ENCODE results near the gene RAD21L1. TPM values are rescaled to one million over a fixed set of nuclear protein-coding genes. Genes with fewer than 3 reads are reported as not detected.

The RAD21L1 gene
- total and polyA plus RNA-seq, 2 donors (not counting 3 experiments of a cell fraction or from before 2014, with no cell fraction given) = 0.06 TPM; not detected in 1

GRCh38 chr20:1287306-1287705, 61.5 kb downstream of the RAD21L1 start:
- dilution Hi-C loops (cut with MboI; ENCODE audit: extremely low pct_ligation_motif_present, low sequenced_read_pairs) = no loop called here
- Histone ChIP-seq H3K79me2 (ENCODE audit: control insufficient read depth, insufficient read depth, low read length) (no peaks in the 10 kb centered on the region), H3K27me3 (ENCODE audit: control insufficient read depth in 2 of 2, insufficient read depth in 2 of 2, low read length in 2 of 2) (no peaks in the 10 kb centered on the region), H3K27ac (ENCODE audit: insufficient read depth, low read depth, low read length) (no peak overlapping the region), H3K9ac (replicated peaks; ENCODE audit: extremely low read depth, insufficient read depth, low read length) (no peak overlapping the region), H2AFZ (ENCODE audit: low read depth, low read length) (no peak overlapping the region), H3K9me1 (replicated peaks; ENCODE audit: control insufficient read depth, extremely low read depth, insufficient read depth, low read length) (no peaks in the 10 kb centered on the region), H3K4me3 (replicated peaks in 1 of 3; ENCODE audit: insufficient read depth in 1 of 3, low read depth in 1 of 3, low read length in 3 of 3) (no peak overlapping the region), H3K9me3 (replicated peaks; ENCODE audit: control insufficient read depth, insufficient read depth, low read length) (no peaks in the 10 kb centered on the region), H3K4me2 (ENCODE audit: insufficient read depth, low read length) (no peak overlapping the region), H3K4me1 (ENCODE audit: control insufficient read depth, extremely low read depth, insufficient read depth, low read length) (no peaks in the 10 kb centered on the region), H3K36me3 (ENCODE audit: control insufficient read depth in 2 of 2, extremely low read depth in 1 of 2, insufficient read depth in 2 of 2, low read length in 2 of 2) (no peaks in the 10 kb centered on the region), H4K20me1 (replicated peaks; ENCODE audit: control insufficient read depth, extremely low read depth, insufficient read depth, low read length) (no peaks in the 10 kb centered on the region)
- intact Hi-C loops (cut with micrococcal nuclease) = no loop called here
- TF ChIP-seq CTCF (IDR thresholded peaks at IDR 0.05; ENCODE audit: extremely low read depth in 1 of 2, insufficient read depth in 1 of 2, low read depth in 1 of 2, low read length in 2 of 2) (no peak), EZH2 (IDR thresholded peaks at IDR 0.05; ENCODE audit: borderline replicate concordance, low read depth, low read length, severe bottlenecking) (no peak), MYC (IDR thresholded peaks at IDR 0.05; ENCODE audit: low read depth, low read length) (no peak), FOS (IDR thresholded peaks at IDR 0.05; ENCODE audit: borderline replicate concordance, insufficient read depth, low read length) (no peak), POLR2A (IDR thresholded peaks at IDR 0.05; ENCODE audit: low read depth, low read length) (no peak), GATA2 (IDR thresholded peaks at IDR 0.05; ENCODE audit: insufficient read depth, insufficient read length, low read depth, low read length) (no peak), POLR2AphosphoS5 (IDR thresholded peaks at IDR 0.05; ENCODE audit: insufficient read depth, low read depth, low read length) (no peak), MAX (IDR thresholded peaks at IDR 0.05; ENCODE audit: insufficient read depth, insufficient read length) (no peak), JUN (IDR thresholded peaks at IDR 0.05; ENCODE audit: borderline replicate concordance, insufficient read depth, insufficient read length, low read depth) (no peak)
- ChIA-PET CTCF (interaction anchor here (1.1 to 1.2 kb wide), 2 partner anchors 11 to 15 kb away, joined by 3 read pairs; no protein-coding TSS in a partner anchor), POLR2A (no interaction called here)
- BruUV-seq (replicated peaks) = no TSS peak
- DNase-seq (ENCODE audit: low read depth, low spot score) = no peak
- no peak for FAIRE-seq
